H1 (cell line): ENCODE results near the gene MPP4. TPM values are rescaled to one million over a fixed set of nuclear protein-coding genes. Genes with fewer than 3 reads are reported as not detected.

Experiments used
- CTCF ChIA-PET: fragments of 300-600 bp; sonication (Branson Sonifier 250); formaldehyde crosslinking; loops from one replicate; lab custom pipeline; 2021; ENCODE audit not compliant: partially characterized antibody; lab: Charles Lee
- POLR2A ChIA-PET: fragments of 300-600 bp; sonication (Branson Sonifier 250); formaldehyde crosslinking; loops from one replicate; lab custom pipeline; 2021; ENCODE audit warnings: inconsistent platforms; ENCODE audit not compliant: partially characterized antibody; lab: Charles Lee
- DNase-seq, 2 experiments: peaks; one replicate each; pipeline versions ENCODE4 v3.0.0 to v3.0.0-alpha.2; 2010 to 2022; ENCODE audit warnings: low spot score in 2 of 2, low read depth in 1 of 2, mixed read lengths in 1 of 2
- FAIRE-seq: peaks from 2 replicates; lab custom pipeline; 2011; peaks lifted over from hg19 to GRCh38; lab: Jason Lieb, UNC
- H2AFZ ChIP-seq: 2 replicates; pipeline ENCODE4 v1.8.1; 2012; ENCODE audit warnings: low read length, inconsistent platforms
- H2AK5ac ChIP-seq: 2 replicates; pipeline ENCODE4 v1.6.1; 2013; ENCODE audit warnings: low read depth, low read length
- H2BK120ac ChIP-seq: replicated peaks from 2 replicates; pipeline ENCODE3; 2013; ENCODE audit warnings: low read depth, low read length, inconsistent platforms
- H2BK12ac ChIP-seq: 2 replicates; pipeline ENCODE4 v1.6.1; 2013; ENCODE audit warnings: low read depth, low read length
- H2BK15ac ChIP-seq: 2 replicates; pipeline ENCODE4 v1.6.1; 2013; ENCODE audit warnings: low read length
- H2BK20ac ChIP-seq: 2 replicates; pipeline ENCODE4 v1.6.1; 2013; ENCODE audit warnings: low read length
- H2BK5ac ChIP-seq: 2 replicates; pipeline ENCODE4 v1.6.1; 2013; ENCODE audit warnings: low read depth, low read length
- H3K14ac ChIP-seq: 2 replicates; pipeline ENCODE4 v1.6.1; 2013; ENCODE audit warnings: inconsistent platforms; ENCODE audit not compliant: insufficient read length
- H3K18ac ChIP-seq: 2 replicates; pipeline ENCODE4 v1.6.1; 2013; ENCODE audit warnings: low read length; ENCODE audit errors: extremely low read depth
- H3K23ac ChIP-seq: 2 replicates; pipeline ENCODE4 v1.6.1; 2013; ENCODE audit warnings: inconsistent platforms; ENCODE audit not compliant: insufficient read length
- H3K23me2 ChIP-seq: 2 replicates; pipeline ENCODE4 v1.6.1; 2013; ENCODE audit warnings: low read depth, low read length
- H3K27ac ChIP-seq: 2 replicates; pipeline ENCODE4 v1.6.1; 2011; ENCODE audit warnings: low read depth, low read length, inconsistent platforms
- H3K27me3 ChIP-seq, 4 experiments: replicated peaks in 1 of 4; 1 replicate in 1 of 4; 2 replicates in 3 of 4; pipeline versions ENCODE4 v1.6.1 to v1.8.1; 2011 to 2013; ENCODE audit warnings: low read length in 3 of 4, mild to moderate bottlenecking in 3 of 4, inconsistent platforms in 2 of 4, mixed read lengths in 2 of 4, moderate library complexity in 1 of 4; ENCODE audit not compliant: control insufficient read depth in 3 of 4, insufficient read depth in 3 of 4; ENCODE audit errors: extremely low read depth in 1 of 4
- H3K36me3 ChIP-seq, 4 experiments: 2 replicates each; pipeline versions ENCODE4 v1.6.1 to v1.8.1; 2011 to 2013; ENCODE audit warnings: mild to moderate bottlenecking in 4 of 4, low read length in 3 of 4, moderate library complexity in 2 of 4, control low read depth in 1 of 4, inconsistent platforms in 1 of 4; ENCODE audit not compliant: insufficient read depth in 4 of 4, control insufficient read depth in 2 of 4
- H3K4ac ChIP-seq: replicated peaks from 2 replicates; pipeline ENCODE3; 2013; ENCODE audit warnings: low read length, low read depth, mixed read lengths, inconsistent platforms; ENCODE audit not compliant: insufficient read length
- H3K4me1 ChIP-seq, 4 experiments: replicated peaks in 1 of 4; 1 replicate in 1 of 4; 2 replicates in 3 of 4; pipeline versions ENCODE4 v1.6.1 to v1.8.1; 2011 to 2013; ENCODE audit warnings: low read length in 3 of 4, inconsistent platforms in 2 of 4, mixed read lengths in 1 of 4; ENCODE audit not compliant: insufficient read depth in 4 of 4, control insufficient read depth in 3 of 4
- H3K4me2 ChIP-seq, 2 experiments: 2 replicates each; pipeline versions ENCODE4 v1.6.1 to v1.8.1; 2011 to 2013; ENCODE audit warnings: low read depth in 2 of 2, low read length in 2 of 2, control low read depth in 1 of 2, inconsistent platforms in 1 of 2, mild to moderate bottlenecking in 1 of 2; ENCODE audit not compliant: insufficient read depth in 1 of 2
- H3K4me3 ChIP-seq, 4 experiments: fragments of 200-600, 300-600 bp in 1 of 4; sonication (generic), shearing (Covaris generic), sonication (Bioruptor Twin) in 1 of 4; 2 replicates each; pipeline versions ENCODE4 v1.5.1 to v1.8.1; 2011 to 2016; ENCODE audit warnings: low read length in 4 of 4, low read depth in 3 of 4, control low read depth in 2 of 4, inconsistent platforms in 2 of 4, mild to moderate bottlenecking in 2 of 4, mixed read lengths in 1 of 4, moderate library complexity in 1 of 4; ENCODE audit not compliant: insufficient read depth in 2 of 4; ENCODE audit errors: extremely low read depth in 1 of 4
- H3K56ac ChIP-seq: replicated peaks from 2 replicates; pipeline ENCODE3; 2013; ENCODE audit warnings: low read depth, mild to moderate bottlenecking, mixed read lengths, low read length, inconsistent platforms; ENCODE audit not compliant: insufficient read length
- H3K79me1 ChIP-seq: 2 replicates; pipeline ENCODE4 v1.6.1; 2013; ENCODE audit warnings: low read depth, low read length, control low read depth
- H3K79me2 ChIP-seq, 2 experiments: 2 replicates each; pipeline versions ENCODE4 v1.6.1 to v1.8.1; 2012 to 2013; ENCODE audit warnings: low read length in 2 of 2, mild to moderate bottlenecking in 2 of 2, inconsistent platforms in 1 of 2; ENCODE audit not compliant: insufficient read depth in 2 of 2, control insufficient read depth in 1 of 2
- H3K9ac ChIP-seq, 4 experiments: replicated peaks in 1 of 4; 1 replicate in 1 of 4; 2 replicates in 3 of 4; pipeline versions ENCODE4 v1.6.1 to v1.8.1; 2011 to 2013; ENCODE audit warnings: low read depth in 3 of 4, low read length in 3 of 4, control low read depth in 2 of 4, mild to moderate bottlenecking in 2 of 4, moderate library complexity in 2 of 4, inconsistent platforms in 1 of 4; ENCODE audit errors: extremely low read depth in 1 of 4
- H3K9me3 ChIP-seq, 2 experiments: 2 replicates each; pipeline versions ENCODE4 v1.6.1 to v1.8.1; 2012 to 2013; ENCODE audit warnings: mild to moderate bottlenecking in 2 of 2, moderate library complexity in 2 of 2, control low read depth in 1 of 2, inconsistent platforms in 1 of 2, low read depth in 1 of 2, low read length in 1 of 2, mixed read lengths in 1 of 2; ENCODE audit not compliant: insufficient read depth in 2 of 2
- H4K20me1 ChIP-seq, 2 experiments: replicated peaks in 1 of 2; 2 replicates each; pipeline versions ENCODE3 to v1.8.1; 2011 to 2013; ENCODE audit warnings: inconsistent platforms in 2 of 2, low read length in 2 of 2, mild to moderate bottlenecking in 1 of 2; ENCODE audit not compliant: insufficient read depth in 2 of 2, control insufficient read depth in 1 of 2
- H4K5ac ChIP-seq: 2 replicates; pipeline ENCODE4 v1.6.1; 2013; ENCODE audit warnings: low read length, low read depth, mixed read lengths, inconsistent platforms; ENCODE audit not compliant: insufficient read length
- H4K8ac ChIP-seq: 2 replicates; pipeline ENCODE4 v1.8.0; 2013; ENCODE audit warnings: mild to moderate bottlenecking, moderate library complexity, low read length, inconsistent platforms; ENCODE audit not compliant: insufficient read depth; ENCODE audit errors: extremely low read depth
- H4K91ac ChIP-seq: replicated peaks from 2 replicates; pipeline ENCODE3; 2013; ENCODE audit warnings: low read length, mixed read lengths, inconsistent platforms; ENCODE audit not compliant: insufficient read length
- NRF1 ChIP-seq: IDR thresholded peaks from 2 replicates; pipeline ENCODE4 v1.6.1; 2011; ENCODE audit warnings: mild to moderate bottlenecking, low read depth, low read length, improper control_type of control experiment
- POLR2A ChIP-seq, 2 experiments: IDR thresholded peaks; 1 replicate in 1 of 2; 2 replicates in 1 of 2; pipeline ENCODE4 v1.6.1; 2011; ENCODE audit warnings: low read depth in 2 of 2, low read length in 2 of 2, mild to moderate bottlenecking in 2 of 2; ENCODE audit errors: control extremely low read depth in 1 of 2
- SIN3A ChIP-seq, 2 experiments: IDR thresholded peaks in 1 of 2; conservative IDR thresholded peaks in 1 of 2; 2 replicates each; pipeline ENCODE4 v1.6.1; 2011 to 2012; ENCODE audit warnings: low read length in 2 of 2, improper control_type of control experiment in 1 of 2, low read depth in 1 of 2, mild to moderate bottlenecking in 1 of 2
- SP4 ChIP-seq: IDR thresholded peaks from 2 replicates; pipeline ENCODE4 v1.6.1; 2012; ENCODE audit warnings: low read length, inconsistent platforms
- TAF1 ChIP-seq: IDR thresholded peaks from 2 replicates; pipeline ENCODE4 v1.6.1; 2011; ENCODE audit warnings: mild to moderate bottlenecking, low read depth, low read length
- TAF7 ChIP-seq: optimal IDR thresholded peaks from 2 replicates; pipeline ENCODE3; 2011; ENCODE audit warnings: low read depth, mild to moderate bottlenecking, inconsistent platforms, low read length, moderate library complexity, borderline replicate concordance
- TEAD4 ChIP-seq: IDR thresholded peaks from 2 replicates; pipeline ENCODE4 v1.6.1; 2012; ENCODE audit warnings: low read depth, low read length, inconsistent platforms, mixed read lengths
- WGBS, 2 experiments: shearing (Covaris generic) in 1 of 2; methylation state at CpG; one replicate each; pipeline versions ENCODE4 v1.1.6 to v1.1.7; 2013 to 2015; ENCODE audit warnings: low lambda C conversion rate in 2 of 2, mixed read lengths in 2 of 2, inconsistent platforms in 1 of 2, low coverage in 1 of 2, missing lambda C conversion rate in 1 of 2; ENCODE audit not compliant: insufficient replicate concordance in 2 of 2, insufficient coverage in 1 of 2, insufficient read length in 1 of 2; ENCODE audit errors: extremely low coverage in 1 of 2, missing lambda C conversion rate in 1 of 2; 5-methylcytosine and 5-hydroxymethylcytosine counted together
- polyA plus RNA-seq, 7 experiments: library from polyadenylated mRNA; depleted of rRNA in 3 of 7; stranded (reverse) in 5 of 7; unstranded in 2 of 7; fragments of >200 nt in 5 of 7; fragments of 200-250 nt in 2 of 7; gene quantifications; 1 replicate in 5 of 7; 2 replicates in 1 of 7; 4 replicates in 1 of 7; pipeline versions ENCODE4 v1.2.1 to v1.2.3, GENCODE V29; 2011 to 2013; ENCODE audit warnings: missing spikeins in 2 of 7, mixed read lengths in 2 of 7
- total RNA-seq: library from RNA; stranded (reverse); fragmentation: NEBNext Ultra II Directional; extraction: Animal tissue kit (Norgen Biotek cat#: 25700); gene quantifications from 2 replicates; pipeline ENCODE4 v1.2.1, GENCODE V29; 2021

MPP4 gene
- total and polyA plus RNA-seq, 2 of the 8 experiments (the other 6 are each of a cell fraction or from before 2014, with no cell fraction given), result not detected

GRCh38 chr2:201643216-201643890 lies 55.1 kb downstream of the MPP4 start, which contains the start of gene TMEM237:
TMEM237 (minus strand) TSS chr2:201643503; CDS start chr2:201643400, 103 bp downstream.
- H2BK15ac ChIP-seq, result no peak within 1 kb of the TSS
- 0 out of 4 replicates have a peak, but pooled peaks of 1 of the 2 experiments have one; percentile 1 for TF ChIP-seq SIN3A (conservative IDR thresholded peaks at IDR 0.05 in 1 of 2, IDR thresholded peaks at IDR 0.05 in 1 of 2; ENCODE audit: low read depth in 1 of 2, low read length in 2 of 2)
- TF ChIP-seq NRF1, result no peak
- TF ChIP-seq POLR2A (IDR thresholded peaks at IDR 0.05; ENCODE audit: control extremely low read depth in 1 of 2, low read depth in 2 of 2, low read length in 2 of 2), result peak in 1 of 2 experiments; percentile 11; a peak in 2 of 3 replicates
- peak; percentile 53; the same call in 1 of the 2 replicates for TF ChIP-seq TAF1
- no peak for TF ChIP-seq TEAD4
- peak; percentile 42 for TF ChIP-seq TAF7
- no peak for TF ChIP-seq SP4
- peak within 1 kb of the TSS; percentile 99 for H2AFZ ChIP-seq
- H4K8ac ChIP-seq, result peak within 1 kb of the TSS; percentile 97; the same call in 1 of the 2 replicates
- peak within 1 kb of the TSS; percentile 43 for H3K56ac ChIP-seq
- no peak within 1 kb of the TSS for H2BK120ac ChIP-seq
- H3K4me2 ChIP-seq, result peak within 1 kb of the TSS; percentile 64 to 81
- peaks cover 0 to 9% (median 6%) of the 10 kb centered on the region in 4 experiments; a peak in 5 of 8 replicates for H3K36me3 ChIP-seq
- H2BK12ac ChIP-seq, result no peak within 1 kb of the TSS
- FAIRE-seq, result peak; percentile 13
- no peaks in the 10 kb centered on the region for H4K20me1 ChIP-seq
- peak within 1 kb of the TSS; percentile 84 for H2BK5ac ChIP-seq
- peak within 1 kb of the TSS; percentile 94 for H4K5ac ChIP-seq
- H3K79me1 ChIP-seq, result no peaks in the 10 kb centered on the region
- no peak within 1 kb of the TSS for H3K18ac ChIP-seq
- no peaks in the 10 kb centered on the region for H3K27me3 ChIP-seq
- H3K4me3 ChIP-seq, result peak within 1 kb of the TSS; percentile 93 to 98 (median 96)
- H3K4me1 ChIP-seq, result peaks cover 0 to 5% (median 0%) of the 10 kb centered on the region in 4 experiments; a peak in 1 of 7 replicates
- peak in 1 of 2 experiments; percentile 67 for DNase-seq
- H4K91ac ChIP-seq, result no peak within 1 kb of the TSS
- ChIA-PET CTCF (interaction anchor here (0.5 to 1.9 kb wide), 2 partner anchors 10 to 203 kb away, joined by 4 to 6 read pairs; no protein-coding TSS in a partner anchor), POLR2A (interaction anchor here (0.6 to 3.1 kb wide), 8 partner anchors 11 to 541 kb away, joined by 3 to 17 read pairs (median 4); partner anchors contain the start of genes STRADB and TRAK2)
- H3K23me2 ChIP-seq, result no peaks in the 10 kb centered on the region; the same call in 1 of the 2 replicates
- no peaks in the 10 kb centered on the region for H3K9me3 ChIP-seq
- H3K14ac ChIP-seq, result no peak within 1 kb of the TSS
- peak within 1 kb of the TSS; percentile 75 to 98 (median 90) for H3K9ac ChIP-seq
- no peak within 1 kb of the TSS for H2BK20ac ChIP-seq
- peak within 1 kb of the TSS; percentile 82 for H3K27ac ChIP-seq
- no peak within 1 kb of the TSS for H2AK5ac ChIP-seq
- 4% methylated on average over 39 of the region's 41 CpGs; no CpG with 5 or more reads in 1 of the 2 experiments for WGBS, 2 experiments
- H3K23ac ChIP-seq, result no peak within 1 kb of the TSS
- H3K79me2 ChIP-seq, result peaks cover 0 to 28% of the 10 kb centered on the region in 2 experiments; a peak in 2 of 4 replicates
- H3K4ac ChIP-seq, result no peak within 1 kb of the TSS
